Right lobe of liver (tissue), 6 donors: ENCODE measurements around the gene TNNC2. TPM values are rescaled to one million over a fixed set of nuclear protein-coding genes. Genes with fewer than 3 reads are reported as not detected.

Source experiments
- ATAC-seq, 4 donors: fragments of 200-7000 bp; cut with Tn5 transposase; one replicate each; pipeline ENCODE4 v1.9.1; 2020; ENCODE audit warnings: mild to moderate bottlenecking in 4 of 4, moderate library complexity in 4 of 4
- DNase-seq, 3 donors: peaks; one replicate each; pipeline ENCODE4 v3.0.0-alpha.2; 2020
- H3K27ac ChIP-seq, 3 donors: fragments of 200-600 bp; one replicate each; pipeline ENCODE4 v1.8.0; 2022
- H3K27me3 ChIP-seq, 2 donors: fragments of 200-600 bp; one replicate each; pipeline ENCODE4 v1.8.0; 2022
- H3K36me3 ChIP-seq, 4 donors: fragments of 200-600 bp; sonication (generic) in 1 of 4; one replicate each; pipeline versions ENCODE4 v1.5.1 to v1.8.0; 2017 to 2022; ENCODE audit warnings: control low read depth in 1 of 4
- H3K4me1 ChIP-seq, 4 donors: fragments of 200-600 bp; sonication (generic) in 1 of 4; one replicate each; pipeline versions ENCODE4 v1.5.1 to v1.8.0; 2017 to 2022; ENCODE audit warnings: control low read depth in 1 of 4
- H3K4me3 ChIP-seq, 3 donors: fragments of 200-600 bp; one replicate each; pipeline ENCODE4 v1.8.0; 2022
- H3K9me3 ChIP-seq, 4 donors: fragments of 200-600 bp; sonication (generic) in 1 of 4; one replicate each; pipeline versions ENCODE4 v1.5.1 to v1.8.0; 2017 to 2022; ENCODE audit warnings: control low read depth in 1 of 4
- CTCF ChIP-seq, 4 donors: fragments of 200-600 bp in 3 of 4; fragments of 450-650 bp in 1 of 4; IDR thresholded peaks; one replicate each; pipeline versions ENCODE4 v1.5.1 to v1.8.0; 2016 to 2022; ENCODE audit warnings: antibody characterized with exemption in 4 of 4, mild to moderate bottlenecking in 2 of 4
- POLR2A ChIP-seq: fragments of 450-650 bp; IDR thresholded peaks from one replicate; pipeline ENCODE4 v1.6.1; 2017; ENCODE audit warnings: antibody characterized with exemption, mild to moderate bottlenecking
- WGBS: methylation state at CpG from one replicate; pipeline ENCODE4 v1.1.6; 2018; ENCODE audit warnings: low coverage, low lambda C conversion rate; ENCODE audit not compliant: insufficient coverage; ENCODE audit errors: missing lambda C conversion rate; 5-methylcytosine and 5-hydroxymethylcytosine counted together
- intact Hi-C, 2 donors: fragments of 100-400 bp; cut with DNase I; formaldehyde crosslinking; loops; one replicate each; pipeline versions ENCODE4 v1.11.2 to v1.14.1; 2022
- total RNA-seq, 6 experiments: library from RNA; depleted of rRNA in 2 of 6; stranded (reverse); fragments of >200 nt in 2 of 6; fragmentation: NEBNext Ultra II Directional in 3 of 6; extraction: Animal tissue kit (Norgen Biotek cat#: 25700) in 3 of 6; gene quantifications; one replicate each; pipeline versions ENCODE4 v1.1.0 to v1.2.4, GENCODE V29; 2016 to 2023
- donor health status: DM: no; HTN: yes; CAD: no.
- donor health status: DM: no; HTN: no; CAD: no.
- donor health status: DM: no; HTN: no; CAD: no.
- donor health status: DM: no; HTN: yes; CAD: no.
- donor health status: DM: no; HTN: yes; CAD: no.

TNNC2 gene
- total RNA-seq, 6 experiments from 2014 or later = 0.37 to 3.5 (median 0.86) TPM; not detected in 3

GRCh38 chr20:45857114-45857881 lies 30.2 kb upstream of the TNNC2 start, which contains the start of the genes ACOT8 and ZSWIM3:
TSS of gene ACOT8 (minus strand) at chr20:45857392. CDS start at chr20:45857315, 77 bp downstream.
TSS of gene ZSWIM3 (plus strand) at chr20:45857614. CDS start at chr20:45857826, 212 bp downstream.
- TF ChIP-seq CTCF (IDR thresholded peaks at IDR 0.05) = no peak
- peak; percentile 97 for TF ChIP-seq POLR2A
- H3K4me3 ChIP-seq = peak within 1 kb of the TSS; percentile 92 to 93 (median 93)
- H3K36me3 ChIP-seq = no peaks in the 10 kb centered on the region
- H3K27ac ChIP-seq = peak within 1 kb of the TSS; percentile 64 to 86 (median 69)
- ATAC-seq (peak; percentile 98 to 100 (median 99)), DNase-seq (peak; percentile 86 to 99 (median 91))
- peaks cover 0 to 21% (median 8%) of the 10 kb centered on the region in 4 donors for H3K4me1 ChIP-seq
- intact Hi-C loops = no loop called here
- WGBS = 0% methylated on average over 14 of the region's 36 CpGs
- H3K9me3 ChIP-seq = no peaks in the 10 kb centered on the region
- H3K27me3 ChIP-seq = no peaks in the 10 kb centered on the region

GRCh38 chr20:45853484-45853883 lies 26.4 kb upstream of the TNNC2 start:
- H3K4me3 ChIP-seq = no peak overlapping the region
- WGBS = 84% methylated on average over 2 of the region's 2 CpGs
- peaks cover 0 to 19% (median 8%) of the 10 kb centered on the region in 4 donors for H3K4me1 ChIP-seq
- no peak for TF ChIP-seq CTCF (IDR thresholded peaks at IDR 0.05)
- TF ChIP-seq POLR2A = no peak
- DNase-seq = no peak
- H3K9me3 ChIP-seq = no peaks in the 10 kb centered on the region
- no peak overlapping the region for H3K27ac ChIP-seq
- intact Hi-C loops = no loop called here
- no peak for ATAC-seq
- H3K27me3 ChIP-seq = no peaks in the 10 kb centered on the region
- no peaks in the 10 kb centered on the region for H3K36me3 ChIP-seq

GRCh38 chr20:45852326-45852725 lies 25.2 kb upstream of the TNNC2 start:
- no peak for DNase-seq
- Histone ChIP-seq H3K27me3 (no peaks in the 10 kb centered on the region), H3K4me1 (peaks cover 0 to 16% (median 6%) of the 10 kb centered on the region in 4 donors), H3K36me3 (peaks cover 0 to 9% (median under 1%) of the 10 kb centered on the region in 4 donors), H3K27ac (no peak overlapping the region), H3K4me3 (no peak overlapping the region), H3K9me3 (no peaks in the 10 kb centered on the region)
- ATAC-seq = no peak
- 100% methylated on average over 6 of the region's 6 CpGs for WGBS
- TF ChIP-seq POLR2A (no peak), CTCF (IDR thresholded peaks at IDR 0.05) (no peak)
- intact Hi-C loops = no loop called here

- Histone ChIP-seq H3K36me3 (peaks cover 0 to 18% (median 3%) of the 10 kb centered on the region in 4 donors), H3K27ac (no peak overlapping the region), H3K4me1 (peaks cover 0 to 15% (median 6%) of the 10 kb centered on the region in 4 donors), H3K4me3 (no peak overlapping the region), H3K27me3 (no peaks in the 10 kb centered on the region), H3K9me3 (no peaks in the 10 kb centered on the region)
- TF ChIP-seq CTCF (IDR thresholded peaks at IDR 0.05) (no peak), POLR2A (no peak)
- intact Hi-C loops = no loop called here
- DNase-seq (no peak), ATAC-seq (no peak)
Observed at GRCh38 chr20:45851501-45851900, 24.4 kb upstream of the TNNC2 start.
